Keratinocyte (primary cell): ENCODE results near the gene CPT1B.

ENCODE experiments used
- EZH2 ChIP-seq: IDR thresholded peaks from one replicate; pipeline ENCODE4 v1.6.1; 2012; ENCODE audit warnings: inconsistent platforms, mild to moderate bottlenecking, low read length, moderate library complexity
- TF ChIP-seq, protein P1 (sequence below), 3 experiments: IDR thresholded peaks in 1 of 3; conservative IDR thresholded peaks in 1 of 3; optimal IDR thresholded peaks in 1 of 3; 2 replicates in 2 of 3; 3 replicates in 1 of 3; pipeline versions ENCODE3 to v1.5.1; 2011; ENCODE audit warnings: low read length in 3 of 3, mild to moderate bottlenecking in 3 of 3, moderate library complexity in 2 of 3, control low read depth in 1 of 3, inconsistent platforms in 1 of 3; ENCODE audit not compliant: insufficient read depth in 2 of 3; ENCODE audit errors: extremely low read depth in 1 of 3

DNA sequence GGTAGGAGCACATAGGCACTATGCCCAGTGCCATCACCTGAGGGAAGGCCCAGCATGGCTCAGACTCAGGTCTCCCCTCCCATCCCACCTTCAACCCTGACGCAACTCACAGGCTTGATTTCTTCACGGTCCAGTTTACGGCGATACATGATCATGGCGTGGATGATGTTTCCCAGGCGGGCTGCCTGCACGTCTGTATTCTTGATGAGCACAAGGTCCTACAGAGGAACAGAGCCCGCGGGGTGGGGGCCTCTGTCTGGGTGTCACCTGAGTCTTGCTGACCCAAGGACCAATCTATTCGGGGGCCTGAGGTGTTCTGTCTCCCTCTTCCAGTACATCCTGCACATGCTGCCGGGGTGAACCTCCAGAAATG lies 3.9 kb downstream of the CPT1B start:
- TF ChIP-seq, protein P1, sequence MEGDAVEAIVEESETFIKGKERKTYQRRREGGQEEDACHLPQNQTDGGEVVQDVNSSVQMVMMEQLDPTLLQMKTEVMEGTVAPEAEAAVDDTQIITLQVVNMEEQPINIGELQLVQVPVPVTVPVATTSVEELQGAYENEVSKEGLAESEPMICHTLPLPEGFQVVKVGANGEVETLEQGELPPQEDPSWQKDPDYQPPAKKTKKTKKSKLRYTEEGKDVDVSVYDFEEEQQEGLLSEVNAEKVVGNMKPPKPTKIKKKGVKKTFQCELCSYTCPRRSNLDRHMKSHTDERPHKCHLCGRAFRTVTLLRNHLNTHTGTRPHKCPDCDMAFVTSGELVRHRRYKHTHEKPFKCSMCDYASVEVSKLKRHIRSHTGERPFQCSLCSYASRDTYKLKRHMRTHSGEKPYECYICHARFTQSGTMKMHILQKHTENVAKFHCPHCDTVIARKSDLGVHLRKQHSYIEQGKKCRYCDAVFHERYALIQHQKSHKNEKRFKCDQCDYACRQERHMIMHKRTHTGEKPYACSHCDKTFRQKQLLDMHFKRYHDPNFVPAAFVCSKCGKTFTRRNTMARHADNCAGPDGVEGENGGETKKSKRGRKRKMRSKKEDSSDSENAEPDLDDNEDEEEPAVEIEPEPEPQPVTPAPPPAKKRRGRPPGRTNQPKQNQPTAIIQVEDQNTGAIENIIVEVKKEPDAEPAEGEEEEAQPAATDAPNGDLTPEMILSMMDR (optimal IDR thresholded peaks at IDR 0.05 in 1 of 3, IDR thresholded peaks at IDR 0.05 in 1 of 3, conservative IDR thresholded peaks at IDR 0.05 in 1 of 3; ENCODE audit: extremely low read depth in 1 of 3, insufficient read depth in 2 of 3, low read length in 3 of 3), result no peak
- TF ChIP-seq EZH2, result no peak
